HG03025 (cell line): ENCODE measurements around the gene LRRK1.

Experiments used
- ATAC-seq: cut with Tn5 transposase; IDR thresholded peaks from one replicate; pipeline ENCODE4 v1.9.1; 2021; ENCODE audit warnings: mild to moderate bottlenecking, moderate library complexity; ENCODE audit not compliant: unreplicated experiment, low FRiP score

LRRK1 gene

DNA sequence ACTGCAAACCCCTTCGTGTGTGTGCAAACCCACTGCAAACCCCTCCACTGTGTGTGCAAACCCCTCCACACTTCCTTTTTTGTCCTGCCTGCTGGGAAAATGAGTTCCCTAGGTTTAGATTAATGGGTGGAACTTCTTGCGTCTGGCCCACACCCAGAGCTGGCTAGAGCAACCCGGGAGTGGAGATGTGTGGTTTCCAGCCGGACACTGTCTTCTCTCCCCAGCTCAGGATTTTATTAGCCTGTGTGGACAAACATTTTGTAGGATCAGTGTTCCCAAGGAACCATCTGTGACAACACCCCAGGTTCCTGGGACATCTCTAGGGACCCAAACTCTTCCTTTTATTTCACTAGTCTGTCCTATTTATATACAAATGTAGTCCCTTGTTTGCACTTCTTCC, 9.6 kb upstream of the LRRK1 start:
- no peak for ATAC-seq

- ATAC-seq: no peak
These were observed 8.9 kb upstream of the LRRK1 start for GRCh38 chr15:100909989-100910955.

GRCh38 chr15:100911086-100911485, 8.1 kb upstream of the LRRK1 start:
- ATAC-seq: no peak

DNA sequence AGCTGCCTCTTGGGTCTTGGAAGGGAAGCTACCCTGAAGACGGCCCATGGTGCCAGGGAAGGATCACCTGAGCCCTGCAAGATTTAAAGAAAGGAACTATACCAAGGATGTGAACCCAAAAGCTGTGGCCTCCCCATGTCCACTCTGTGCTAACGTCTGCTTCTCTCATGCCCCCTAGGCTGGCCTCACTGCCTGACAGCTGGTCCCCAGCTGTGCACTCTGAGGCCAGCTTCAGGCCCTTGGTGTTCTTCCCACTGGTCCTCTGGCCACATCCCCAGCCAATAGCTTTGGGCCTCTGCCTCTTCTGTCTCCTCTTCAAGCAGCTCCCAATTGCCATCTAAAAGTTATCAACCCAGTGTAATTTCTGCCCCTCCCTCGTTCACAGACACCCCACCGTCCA, 5.2 kb upstream of the LRRK1 start:
- no peak for ATAC-seq

DNA sequence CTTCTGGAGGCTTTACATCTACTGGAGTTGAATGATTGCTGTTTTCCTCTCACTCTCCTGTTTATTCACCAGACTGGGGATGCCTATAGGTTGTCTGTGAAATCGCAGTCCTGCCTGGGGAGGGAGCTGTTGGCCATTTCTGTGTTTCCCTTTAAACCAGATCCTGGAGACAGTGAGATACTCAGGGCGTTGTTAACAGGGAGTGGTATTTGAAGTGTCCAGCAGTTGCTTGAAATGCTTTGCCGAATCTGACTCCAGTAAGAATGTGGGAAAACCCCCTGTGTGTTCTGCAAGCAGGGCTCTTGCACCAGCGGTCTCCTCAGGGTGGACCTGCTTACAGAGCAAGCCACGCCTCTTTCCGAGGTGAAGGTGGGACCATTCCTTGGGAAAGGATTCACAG, 4.3 kb upstream of the LRRK1 start:
- no peak for ATAC-seq

DNA sequence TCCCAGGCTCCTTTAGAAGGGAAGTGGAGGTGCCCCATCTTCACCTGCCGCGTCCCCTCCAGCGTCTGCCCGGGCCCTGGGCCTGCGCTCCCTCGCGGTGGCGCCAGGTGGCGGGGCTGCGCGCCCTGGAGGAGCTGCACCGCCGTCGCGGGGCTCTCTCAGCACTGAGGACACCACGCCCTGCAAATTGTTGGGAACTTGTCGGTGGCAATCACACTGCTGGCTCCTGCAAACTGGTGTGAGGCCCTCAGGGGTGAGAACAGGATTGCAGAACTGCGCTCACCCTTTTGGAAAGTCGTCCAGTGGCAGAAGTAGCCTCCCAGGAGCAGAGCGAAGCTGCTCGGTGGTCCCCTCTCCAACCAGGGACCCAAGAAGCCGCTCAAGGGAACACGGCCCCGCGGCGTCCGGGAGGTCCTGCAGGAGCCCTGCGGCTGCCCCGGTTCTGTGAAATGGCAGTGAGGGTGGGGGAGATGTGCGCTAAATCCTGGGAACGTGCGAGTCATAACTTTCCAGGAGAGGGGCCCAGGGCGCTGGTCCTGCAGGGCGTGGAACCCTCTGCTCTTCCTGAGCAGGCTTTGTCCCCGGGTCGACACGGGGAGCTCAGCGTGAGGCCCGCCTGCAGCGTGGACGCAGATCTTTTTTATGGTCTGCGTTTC, 995 bp upstream of the LRRK1 start:
- ATAC-seq: peak; percentile 42

DNA sequence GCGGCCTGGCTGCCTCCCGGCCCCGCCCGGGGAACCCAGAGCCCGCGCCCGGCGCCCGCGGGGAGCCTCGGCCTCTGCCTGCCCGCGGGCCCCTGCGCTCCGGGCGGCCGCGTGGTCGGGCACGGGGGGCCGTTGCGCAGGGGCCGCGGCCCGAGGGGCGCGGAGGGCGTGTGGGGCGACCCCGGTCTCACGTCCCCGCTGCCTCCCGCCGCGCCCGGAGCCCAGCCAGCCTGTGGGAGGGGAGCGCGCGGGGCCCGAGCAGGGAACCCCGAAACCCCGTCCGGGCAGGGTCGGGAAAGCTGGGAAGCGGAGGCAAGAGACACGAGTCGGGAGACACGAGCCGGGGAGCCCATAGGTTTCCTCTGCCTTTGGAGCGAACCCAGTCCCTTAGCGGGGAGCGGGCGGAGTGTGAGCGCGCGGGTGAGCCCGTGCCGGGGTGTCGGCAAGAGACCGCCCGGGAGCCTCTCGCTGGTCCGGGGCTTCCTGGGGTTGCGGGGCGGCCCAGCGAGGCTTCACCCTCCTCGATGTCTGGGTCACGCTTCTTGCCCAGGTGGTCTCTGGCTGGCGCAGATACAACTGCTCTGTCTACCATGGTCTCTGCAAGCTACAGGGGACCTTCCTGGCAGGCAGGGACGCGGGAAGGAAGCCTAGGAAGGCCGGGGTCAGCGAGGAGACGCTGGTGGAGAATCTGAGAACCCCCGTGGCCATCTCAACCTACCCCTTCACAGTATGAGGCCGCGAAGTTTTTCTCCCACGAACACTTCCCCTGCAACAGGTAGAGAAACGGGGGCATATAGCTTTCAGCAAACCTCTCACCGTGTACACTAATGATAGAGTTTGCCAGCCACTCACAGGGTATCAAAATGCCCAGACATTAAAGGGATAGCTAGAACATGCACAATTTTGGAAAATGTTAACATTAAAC, 586 bp downstream of the LRRK1 start:
- ATAC-seq: no peak

- no peak for ATAC-seq
These were observed 1.5 kb downstream of the LRRK1 start for GRCh38 chr15:100920516-100921135.

GRCh38 chr15:100922192-100923040, 3.3 kb downstream of the LRRK1 start:
- ATAC-seq: no peak

DNA sequence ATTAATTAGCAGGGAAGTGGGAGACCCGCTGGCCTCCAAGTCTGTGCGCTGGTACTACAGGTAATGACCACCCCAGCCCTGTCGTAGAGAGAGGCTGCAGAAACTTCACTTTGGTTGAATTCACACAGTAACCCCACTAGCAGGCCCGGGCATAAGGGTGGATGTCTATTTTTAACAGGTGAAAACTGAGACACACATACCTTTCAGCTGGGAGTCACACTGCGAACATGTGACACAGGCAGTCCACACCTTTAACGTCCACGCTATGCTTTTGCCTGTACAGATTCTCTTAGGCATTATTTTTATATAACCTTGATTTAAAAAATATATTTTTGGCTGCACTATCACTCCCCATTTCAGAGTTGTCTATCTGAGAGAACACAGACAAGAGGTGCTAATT, 3.9 kb downstream of the LRRK1 start:
- no peak for ATAC-seq

DNA sequence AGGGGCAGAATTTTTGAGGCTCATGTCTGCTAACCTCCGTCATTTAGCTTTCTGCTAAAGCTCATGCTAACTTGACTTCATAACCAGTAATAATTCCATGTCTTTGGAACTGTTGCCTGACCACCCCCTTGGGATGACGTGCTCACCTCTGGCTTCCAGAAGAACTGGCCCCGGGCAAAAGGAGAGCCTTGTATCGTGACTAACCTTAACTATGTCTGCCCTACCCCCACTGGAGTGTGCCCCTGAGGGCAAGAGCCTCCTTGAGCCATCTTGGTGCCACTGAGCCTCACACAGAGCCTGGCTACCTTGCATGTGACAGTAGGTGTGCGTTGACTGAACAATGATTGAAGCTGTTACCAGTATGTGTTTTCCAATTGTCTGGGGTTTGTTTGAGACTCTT, 4.7 kb downstream of the LRRK1 start:
- ATAC-seq: no peak

- ATAC-seq: no peak
These were observed 5.3 kb downstream of the LRRK1 start for GRCh38 chr15:100924436-100924835.

- ATAC-seq: no peak
These were observed 6.3 kb downstream of the LRRK1 start for GRCh38 chr15:100925480-100925879.

- no peak for ATAC-seq
These were observed 7.1 kb downstream of the LRRK1 start for GRCh38 chr15:100926258-100926657.

GRCh38 chr15:100926971-100927756, 8.0 kb downstream of the LRRK1 start:
- ATAC-seq: no peak

DNA sequence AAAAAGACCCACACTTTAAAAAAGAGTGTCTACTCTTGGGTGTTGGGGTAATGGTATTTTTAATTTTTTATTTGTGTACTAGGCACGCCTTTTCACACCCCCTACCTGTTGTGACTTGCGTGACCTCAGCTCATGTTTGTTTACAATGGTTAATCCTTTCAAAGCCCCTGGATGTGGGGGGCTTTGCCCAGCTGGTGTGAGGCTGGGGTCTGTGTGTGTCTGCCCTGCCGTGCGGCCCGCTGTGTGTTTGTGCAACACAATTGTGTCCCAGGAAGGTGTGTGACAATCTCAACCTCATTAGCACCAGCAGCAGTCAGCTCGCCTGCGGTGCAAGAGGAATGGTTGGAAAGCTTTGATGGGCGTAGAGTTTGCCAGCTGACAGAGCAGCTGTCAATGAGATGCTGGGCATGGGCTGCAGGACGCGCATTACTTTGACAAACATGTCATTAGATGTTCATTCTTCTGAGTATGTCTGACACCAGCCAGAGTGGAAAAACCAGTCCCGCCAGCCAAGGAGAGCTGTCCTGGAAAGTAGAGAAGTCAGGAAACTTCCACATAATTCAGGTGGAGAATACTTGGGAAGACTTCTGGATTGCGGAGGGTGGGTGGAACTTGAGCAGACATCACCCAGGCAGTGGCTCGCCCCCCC, 9.6 kb downstream of the LRRK1 start:
- ATAC-seq: no peak

GRCh38 chr15:100929641-100930042, 10.5 kb downstream of the LRRK1 start:
- ATAC-seq: no peak

DNA sequence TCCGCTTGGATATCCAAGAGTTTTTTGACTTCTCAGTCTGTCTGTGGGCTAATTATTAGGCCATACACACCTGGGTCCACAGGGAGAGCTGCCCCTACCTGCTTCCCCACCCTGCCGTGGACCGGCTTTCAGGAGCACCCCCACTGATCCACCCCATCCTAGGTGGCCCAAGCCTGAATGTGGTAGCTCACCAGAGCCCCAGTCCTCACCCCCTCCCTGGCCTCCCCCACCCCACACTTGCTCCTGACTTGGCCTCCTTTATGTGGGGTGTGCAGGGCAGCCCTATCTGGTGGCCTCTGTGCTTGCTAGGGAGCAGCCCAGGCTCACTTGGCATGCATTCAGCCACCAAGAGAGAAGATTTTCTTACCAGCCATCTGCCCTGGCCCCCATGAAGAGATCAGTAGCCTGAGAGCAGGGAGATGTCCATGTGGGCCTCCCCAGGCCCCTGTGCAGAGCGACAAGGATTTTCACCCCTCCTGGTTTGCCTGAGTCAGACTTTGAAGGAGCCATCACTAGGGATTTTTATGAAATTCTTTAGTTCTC, 11.2 kb downstream of the LRRK1 start:
- ATAC-seq: no peak
